ENCODE data around the gene CEACAM6.
"Not testable (repeated sequence)": the region's sequence is repeated elsewhere in the genome, so short reads cannot be mapped to it uniquely, and the experiment has no call there.

CEACAM6 gene

GRCh38 chr19:41748012-41748411 lies 7.3 kb upstream of the CEACAM6 start:
- DNase-seq = no peak

- not testable (repeated sequence) for DNase-seq
Observed at GRCh38 chr19:41750248-41751134, 4.8 kb upstream of the CEACAM6 start.

- DNase-seq = peak; percentile 62 to 80
Observed at GRCh38 chr19:41753159-41753558, 2.2 kb upstream of the CEACAM6 start.

- peak; percentile 60 to 63 for DNase-seq
Observed at GRCh38 chr19:41753936-41754529, 1.3 kb upstream of the CEACAM6 start.

DNA sequence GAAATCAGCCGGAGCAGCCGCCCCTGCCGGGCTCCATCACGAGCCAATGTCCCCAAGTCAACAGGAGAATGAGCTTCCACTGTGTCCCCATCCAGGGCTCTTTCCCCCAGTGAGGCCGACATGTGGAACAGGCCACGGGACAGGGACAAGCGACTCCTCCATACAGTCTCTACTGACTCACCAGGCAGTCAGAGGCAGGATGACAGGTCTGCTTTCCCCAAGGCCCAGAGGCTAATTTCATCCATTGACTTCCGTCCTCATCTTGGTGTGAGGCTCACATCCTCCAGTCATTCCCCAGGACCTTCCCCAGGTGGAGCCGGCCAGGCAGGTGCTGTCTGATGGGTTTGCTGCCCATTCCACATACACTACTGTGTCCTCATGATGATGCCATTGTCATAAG lies 3.5 kb downstream of the CEACAM6 start:
- no peak for DNase-seq

DNA sequence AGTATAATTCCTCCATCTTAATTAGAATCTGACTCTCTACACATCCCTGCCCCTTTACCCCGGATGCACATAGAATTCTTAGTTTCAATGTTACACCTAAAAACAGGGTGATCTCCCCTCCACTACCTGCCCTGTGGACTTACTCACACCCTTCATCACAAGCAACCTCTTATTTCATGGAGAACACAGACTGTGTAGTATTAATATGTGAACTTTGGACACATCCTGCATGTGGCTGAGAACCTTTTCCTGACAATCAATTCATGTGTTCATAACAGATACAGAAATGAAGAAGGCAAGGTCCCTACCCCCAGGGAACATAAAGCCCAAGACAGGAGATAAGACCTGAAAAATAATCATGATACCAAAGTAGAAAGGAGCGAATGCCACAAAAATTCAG lies 11.8 kb downstream of the CEACAM6 start:
- DNase-seq = no peak

GRCh38 chr19:41768105-41768504 lies 12.8 kb downstream of the CEACAM6 start:
- not testable (repeated sequence) for DNase-seq

DNA sequence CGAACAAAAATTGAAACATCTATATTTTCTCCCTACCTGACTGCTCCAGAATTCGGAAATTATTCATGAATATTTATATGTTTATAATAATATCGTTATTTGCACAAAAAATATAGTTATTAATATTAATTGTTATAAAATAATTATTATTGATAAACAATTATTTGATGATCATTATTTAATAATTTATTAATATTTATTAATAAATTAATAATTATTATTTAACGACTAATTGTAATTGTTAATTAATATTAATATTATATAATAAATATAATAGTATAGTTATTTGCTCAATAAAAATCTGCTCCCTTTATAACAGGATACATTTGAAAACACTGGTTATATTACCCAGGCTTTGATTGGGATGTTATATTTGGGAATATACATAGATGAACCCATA lies 14.3 kb downstream of the CEACAM6 start:
- DNase-seq = no peak

DNA sequence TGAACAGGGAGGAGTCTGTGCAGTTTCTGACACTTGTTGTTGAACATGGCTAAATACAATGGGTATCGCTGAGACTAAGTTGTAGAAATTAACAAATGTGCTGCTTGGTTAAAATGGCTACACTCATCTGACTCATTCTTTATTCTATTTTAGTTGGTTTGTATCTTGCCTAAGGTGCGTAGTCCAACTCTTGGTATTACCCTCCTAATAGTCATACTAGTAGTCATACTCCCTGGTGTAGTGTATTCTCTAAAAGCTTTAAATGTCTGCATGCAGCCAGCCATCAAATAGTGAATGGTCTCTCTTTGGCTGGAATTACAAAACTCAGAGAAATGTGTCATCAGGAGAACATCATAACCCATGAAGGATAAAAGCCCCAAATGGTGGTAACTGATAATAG lies 16.1 kb downstream of the CEACAM6 start:
- DNase-seq = no peak

DNA sequence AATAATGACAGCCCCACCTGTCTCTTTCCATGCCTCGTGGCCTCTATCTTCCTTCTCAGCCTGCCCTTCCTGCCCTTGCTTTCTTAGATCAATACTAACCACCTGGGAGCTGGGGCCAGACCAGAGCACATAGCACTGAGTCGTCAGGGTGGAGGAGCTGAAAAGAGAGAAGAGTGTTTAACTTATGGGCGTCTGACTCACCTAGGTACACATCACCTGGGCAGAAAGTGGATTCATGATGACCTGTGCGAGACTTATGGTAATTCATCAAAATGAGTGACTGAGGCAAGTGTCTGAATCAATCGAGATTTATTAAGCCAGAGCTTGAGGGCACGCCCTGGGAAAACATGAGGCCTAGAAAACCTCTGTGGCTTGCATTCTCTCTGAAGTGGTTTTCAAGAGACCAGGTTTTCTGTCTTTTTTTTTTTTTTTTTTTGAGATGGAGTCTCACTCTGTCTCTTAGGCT lies 19.2 kb downstream of the CEACAM6 start:
- DNase-seq = peak; percentile 9 to 64

DNA sequence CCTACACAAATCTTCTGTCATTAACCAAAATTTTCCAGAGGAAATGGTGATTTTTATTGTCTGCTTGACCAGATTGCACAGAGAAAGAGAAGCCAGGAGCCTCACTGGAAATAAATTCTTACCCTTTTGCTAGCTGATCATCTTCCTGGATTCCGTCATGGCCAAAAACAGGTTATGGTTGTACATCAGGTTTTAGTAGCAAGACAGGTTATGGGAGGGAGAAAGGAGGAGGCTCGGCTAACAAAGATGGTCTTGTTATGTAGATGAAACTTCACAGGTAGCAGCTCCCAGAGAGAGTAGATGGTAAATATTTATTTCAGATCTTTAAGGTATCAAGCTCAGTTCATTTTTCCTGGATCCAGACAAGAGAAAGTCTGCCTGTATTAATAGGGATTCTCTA lies 21.4 kb downstream of the CEACAM6 start:
- no peak for DNase-seq

- no peak for DNase-seq
Observed at GRCh38 chr19:41783612-41784011, 28.3 kb downstream of the CEACAM6 start.

GRCh38 chr19:41784312-41784711 lies 29.0 kb downstream of the CEACAM6 start:
- DNase-seq = no peak

- DNase-seq = no peak
Observed at GRCh38 chr19:41784743-41785142, 29.4 kb downstream of the CEACAM6 start.

GRCh38 chr19:41785653-41786052 lies 30.3 kb downstream of the CEACAM6 start:
- peak; percentile 56 to 69 for DNase-seq

DNA sequence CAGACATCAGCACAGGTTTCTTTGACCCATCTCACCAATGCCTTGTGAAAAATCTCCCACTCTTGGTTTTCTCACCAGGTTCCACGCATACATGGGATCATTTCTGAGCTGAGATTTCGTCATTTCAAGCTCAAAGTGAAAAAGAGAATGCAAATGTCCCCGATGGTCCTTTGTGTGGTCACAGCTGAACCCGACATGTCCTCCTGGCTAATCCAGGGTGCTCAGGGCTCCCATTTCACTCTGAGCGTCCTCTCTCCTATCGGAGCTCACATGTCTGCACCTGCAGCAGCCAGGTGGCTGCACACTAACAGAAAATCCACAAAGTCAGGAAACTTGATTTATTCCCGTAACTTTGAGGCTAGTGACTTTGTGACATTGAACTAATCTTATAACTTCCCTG lies 31.7 kb downstream of the CEACAM6 start:
- DNase-seq = no peak

DNA sequence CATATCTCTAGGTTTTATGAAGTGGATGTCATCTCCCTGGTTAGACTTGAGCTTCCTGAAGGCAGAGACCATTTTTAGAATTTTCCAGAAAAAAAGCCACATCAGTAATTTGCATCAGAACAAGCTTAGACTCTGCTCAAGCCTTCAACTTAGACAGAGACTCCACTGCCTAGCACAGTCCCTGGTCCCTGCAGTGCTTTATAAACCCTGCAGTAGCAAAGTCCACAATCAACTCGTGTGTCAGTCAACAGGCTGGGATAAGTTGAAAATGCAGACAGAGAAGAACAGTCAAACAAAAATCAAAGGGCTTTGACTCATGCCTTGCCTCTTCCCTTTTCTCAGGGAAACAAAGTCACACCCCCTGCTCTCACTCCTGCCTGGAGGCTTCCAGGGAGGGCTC lies 33.2 kb downstream of the CEACAM6 start:
- DNase-seq = not testable (repeated sequence)

DNA sequence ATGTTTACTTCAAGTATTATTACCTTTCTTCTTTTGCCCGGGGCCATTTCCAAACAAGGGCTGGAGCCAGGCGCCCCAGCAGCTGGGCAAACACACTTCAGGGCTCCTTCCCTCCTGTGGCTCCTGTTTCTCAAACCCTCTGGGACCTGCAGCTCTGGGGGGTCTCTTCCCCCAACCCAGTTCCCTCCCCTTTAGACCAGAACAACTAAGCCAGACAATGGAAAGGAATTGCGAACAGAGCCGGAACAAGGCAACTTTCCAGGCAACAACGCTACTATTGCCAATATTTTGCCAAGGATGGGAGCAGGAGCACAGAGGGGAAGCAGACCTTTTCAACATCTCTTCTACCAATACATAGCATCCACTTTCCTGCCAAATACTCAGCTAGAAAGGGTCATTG lies 33.7 kb downstream of the CEACAM6 start:
- not testable (repeated sequence) for DNase-seq

GRCh38 chr19:41792513-41793413 lies 37.4 kb downstream of the CEACAM6 start:
- DNase-seq = peak; percentile 28 to 52

DNA sequence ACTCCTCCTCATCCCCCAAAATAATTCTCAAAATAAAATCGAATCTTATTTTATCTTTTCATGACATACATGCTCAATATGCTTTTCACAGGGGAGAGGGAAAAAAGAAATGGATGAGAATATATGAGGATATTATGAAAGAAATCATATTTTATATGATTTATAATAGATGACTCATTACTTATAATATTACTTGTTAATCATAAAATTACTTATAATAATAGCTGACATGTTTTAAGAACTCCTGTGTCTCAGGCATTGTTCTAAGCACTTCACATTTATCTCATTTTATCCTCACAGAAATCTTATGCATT lies 38.0 kb downstream of the CEACAM6 start:
- DNase-seq = no peak

GRCh38 chr19:41795031-41795461 lies 39.7 kb downstream of the CEACAM6 start:
- DNase-seq = peak; percentile 46 to 53

DNA sequence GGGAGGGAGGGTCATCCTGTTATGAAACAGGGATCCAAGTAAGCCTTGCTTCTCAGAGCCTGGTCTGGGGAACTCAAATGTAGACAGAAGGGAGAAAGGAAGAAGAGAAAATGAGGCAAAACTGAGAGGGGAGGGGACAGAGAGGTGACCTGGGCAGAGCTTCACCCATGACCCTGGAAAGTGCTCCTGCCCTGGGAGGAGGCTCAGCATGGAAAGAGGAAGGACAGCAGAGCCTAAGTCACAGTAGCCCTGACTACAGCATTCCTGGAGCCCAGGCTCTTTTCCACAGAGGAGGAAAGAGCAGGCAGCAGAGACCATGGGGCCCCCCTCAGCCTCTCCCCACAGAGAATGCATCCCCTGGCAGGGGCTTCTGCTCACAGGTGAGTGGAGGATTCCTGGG lies 41.0 kb downstream of the CEACAM6 start, which contains the start of gene CEACAM3:
Gene CEACAM3 (plus strand): TSS at position 226 of the 400 bp plus-strand sequence. CDS start 91 bp downstream, at position 317.
- no peak for DNase-seq

- no peak for DNase-seq
Observed at GRCh38 chr19:41796901-41797300, 41.6 kb downstream of the CEACAM6 start.
